Thoracic aorta (tissue), 2 donors: ENCODE data around the gene TNP1. TPM values are rescaled to one million over a fixed set of nuclear protein-coding genes. Genes with fewer than 3 reads are reported as not detected.

Source experiments
- ATAC-seq: fragments of 150-250 bp; one replicate; pipeline ENCODE4 v1.8.0; 2017; ENCODE audit warnings: low read depth; ENCODE audit not compliant: insufficient number of reproducible peaks, low FRiP score
- DNase-seq: peaks from one replicate; pipeline ENCODE4 v3.0.0-alpha.2; 2020; ENCODE audit warnings: low spot score
- H3K27ac ChIP-seq, 2 donors: fragments of 200-600 bp; sonication (generic); 1 replicate in 1 of 2; 2 replicates in 1 of 2; pipeline ENCODE4 v1.5.1; 2016; ENCODE audit warnings: mild to moderate bottlenecking in 2 of 2, moderate library complexity in 2 of 2
- H3K27me3 ChIP-seq: fragments of 200-600 bp; sonication (generic); replicated peaks from 2 replicates; pipeline ENCODE4 v1.6.0; 2016; ENCODE audit warnings: mild to moderate bottlenecking; ENCODE audit not compliant: insufficient read depth
- H3K36me3 ChIP-seq: fragments of 200-600 bp; sonication (generic); one replicate; pipeline ENCODE4 v1.5.1; 2016
- H3K4me1 ChIP-seq, 2 donors: fragments of 200-600 bp; sonication (generic); 1 replicate in 1 of 2; 2 replicates in 1 of 2; pipeline versions ENCODE4 v1.5.1 to v1.6.0; 2016; ENCODE audit warnings: low read depth in 2 of 2, mild to moderate bottlenecking in 1 of 2; ENCODE audit not compliant: control insufficient read depth in 1 of 2
- H3K4me3 ChIP-seq: fragments of 200-600 bp; sonication (generic); 2 replicates; pipeline ENCODE4 v1.5.1; 2016; ENCODE audit warnings: mild to moderate bottlenecking
- H3K9me3 ChIP-seq: fragments of 200-600 bp; sonication (generic); 2 replicates; pipeline ENCODE4 v1.5.1; 2016
- CTCF ChIP-seq: fragments of 200-600 bp; sonication (generic); IDR thresholded peaks from one replicate; pipeline ENCODE4 v1.5.1; 2019; ENCODE audit warnings: antibody characterized with exemption
- total RNA-seq, 2 donors: library from RNA; depleted of rRNA; stranded (reverse); fragments of >200 nt; gene quantifications; one replicate each; pipeline versions ENCODE4 v1.1.0 to v1.2.3, GENCODE V29; 2016

Gene TNP1
- total RNA-seq, 2 donors from 2014 or later = not detected

- no peak for DNase-seq
Observed at GRCh38 chr2:216877085-216877484, 17.2 kb upstream of the TNP1 start.

GRCh38 chr2:216875862-216876261 is 16.0 kb upstream of the TNP1 start:
- no peak for TF ChIP-seq CTCF
- no peak overlapping the region for H3K4me3 ChIP-seq
- H3K27ac ChIP-seq = no peak overlapping the region
- no peaks in the 10 kb centered on the region for H3K36me3 ChIP-seq
- no peak for ATAC-seq
- H3K4me1 ChIP-seq = peaks cover 0 to 10% of the 10 kb centered on the region in 2 donors
- no peaks in the 10 kb centered on the region for H3K9me3 ChIP-seq
- DNase-seq = no peak
- no peaks in the 10 kb centered on the region for H3K27me3 ChIP-seq

More at GRCh38 chr2:216877085-216877484, 17.2 kb upstream of the TNP1 start:
- H3K4me3 ChIP-seq = no peak overlapping the region
- H3K27ac ChIP-seq = no peak overlapping the region
- H3K27me3 ChIP-seq = no peaks in the 10 kb centered on the region
- no peaks in the 10 kb centered on the region for H3K9me3 ChIP-seq
- no peak for TF ChIP-seq CTCF
- no peak for ATAC-seq
- H3K4me1 ChIP-seq = peaks cover 0 to 19% of the 10 kb centered on the region in 2 donors
- H3K36me3 ChIP-seq = no peaks in the 10 kb centered on the region

- Histone ChIP-seq H3K9me3 (no peaks in the 10 kb centered on the region), H3K4me1 (no peaks in the 10 kb centered on the region), H3K27ac (no peak overlapping the region), H3K27me3 (no peaks in the 10 kb centered on the region), H3K4me3 (no peak overlapping the region), H3K36me3 (no peaks in the 10 kb centered on the region)
- DNase-seq = no peak
- no peak for ATAC-seq
- TF ChIP-seq CTCF = no peak
Observed at GRCh38 chr2:216873573-216873972, 13.7 kb upstream of the TNP1 start.

- H3K9me3 ChIP-seq = no peaks in the 10 kb centered on the region
- DNase-seq (no peak), ATAC-seq (no peak)
- no peak overlapping the region for H3K4me3 ChIP-seq
- H3K27ac ChIP-seq = no peak overlapping the region
- H3K27me3 ChIP-seq = no peaks in the 10 kb centered on the region
- no peak for TF ChIP-seq CTCF
- no peaks in the 10 kb centered on the region for H3K36me3 ChIP-seq
- no peaks in the 10 kb centered on the region for H3K4me1 ChIP-seq
Observed at GRCh38 chr2:216872624-216873023, 12.8 kb upstream of the TNP1 start.

- H3K27ac ChIP-seq = no peak overlapping the region
- H3K4me1 ChIP-seq = no peaks in the 10 kb centered on the region
- no peaks in the 10 kb centered on the region for H3K36me3 ChIP-seq
- TF ChIP-seq CTCF = no peak
- ATAC-seq = no peak
- H3K27me3 ChIP-seq = no peaks in the 10 kb centered on the region
- H3K9me3 ChIP-seq = no peaks in the 10 kb centered on the region
- no peak for DNase-seq
- no peak overlapping the region for H3K4me3 ChIP-seq
Observed at GRCh38 chr2:216872040-216872439, 12.2 kb upstream of the TNP1 start.
